COLO829 (cell line): ENCODE results near the gene PDCD4.

Source experiments
- DNase-seq: peaks from one replicate; pipeline ENCODE4 v3.0.0; 2012; ENCODE audit warnings: low spot score

The PDCD4 gene

GRCh38 chr10:110919971-110920881, 48.5 kb downstream of the PDCD4 start:
- DNase-seq = no peak

GRCh38 chr10:110923856-110924493, 52.2 kb downstream of the PDCD4 start:
- DNase-seq = no peak

- no peak for DNase-seq
Measured at GRCh38 chr10:110927461-110927860, 55.7 kb downstream of the PDCD4 start.

GRCh38 chr10:110931769-110932381, 60.1 kb downstream of the PDCD4 start:
- no peak for DNase-seq

- no peak for DNase-seq
Measured at GRCh38 chr10:110932505-110933180, 60.9 kb downstream of the PDCD4 start.

- DNase-seq = no peak
Measured at GRCh38 chr10:110936757-110937156, 65.0 kb downstream of the PDCD4 start.

GRCh38 chr10:110939419-110939818, 67.7 kb downstream of the PDCD4 start:
- no peak for DNase-seq

GRCh38 chr10:110944792-110945396, 73.2 kb downstream of the PDCD4 start:
- DNase-seq = no peak

GRCh38 chr10:110946496-110946895, 74.8 kb downstream of the PDCD4 start:
- no peak for DNase-seq

GRCh38 chr10:110947061-110947595, 75.4 kb downstream of the PDCD4 start:
- DNase-seq = no peak
